ENCODE data around the gene TLE4.

DNA sequence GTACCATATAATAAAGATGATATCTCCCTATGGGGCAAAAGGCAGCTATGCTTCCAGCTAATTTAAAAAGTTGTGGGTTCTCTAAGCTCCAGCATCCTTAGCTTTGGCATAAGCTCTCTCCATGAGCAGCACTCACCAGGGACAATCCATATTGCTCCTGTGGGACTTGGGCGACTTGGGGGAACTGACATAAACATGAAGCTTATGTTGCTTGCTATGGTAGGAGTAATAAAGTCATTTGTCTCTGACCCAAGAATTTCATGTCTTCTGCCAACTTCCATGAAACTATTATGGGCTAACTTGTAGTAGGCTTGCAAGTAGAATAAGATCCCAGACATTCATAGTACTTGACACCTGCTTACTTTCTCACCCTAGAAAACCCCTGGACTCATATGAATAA is 36.2 kb upstream of the TLE4 start:
- TF ChIP-seq CTCF (IDR thresholded peaks at IDR 0.05) = no peak
- TF ChIP-seq POLR2A (IDR thresholded peaks at IDR 0.05) = no peak
- no peak for TF ChIP-seq POLR2AphosphoS5 (IDR thresholded peaks at IDR 0.05)

All from stomach (tissue), 4 donors.